D341Med (cell line): ENCODE results near the gene PTGR1.
A peak's percentile ranks its signal among the peaks of the same experiment; 100 is the strongest.

Experiments
- DNase-seq: peaks from one replicate; pipeline ENCODE4 v3.0.0; 2012; ENCODE audit warnings: low spot score

The PTGR1 gene

DNA sequence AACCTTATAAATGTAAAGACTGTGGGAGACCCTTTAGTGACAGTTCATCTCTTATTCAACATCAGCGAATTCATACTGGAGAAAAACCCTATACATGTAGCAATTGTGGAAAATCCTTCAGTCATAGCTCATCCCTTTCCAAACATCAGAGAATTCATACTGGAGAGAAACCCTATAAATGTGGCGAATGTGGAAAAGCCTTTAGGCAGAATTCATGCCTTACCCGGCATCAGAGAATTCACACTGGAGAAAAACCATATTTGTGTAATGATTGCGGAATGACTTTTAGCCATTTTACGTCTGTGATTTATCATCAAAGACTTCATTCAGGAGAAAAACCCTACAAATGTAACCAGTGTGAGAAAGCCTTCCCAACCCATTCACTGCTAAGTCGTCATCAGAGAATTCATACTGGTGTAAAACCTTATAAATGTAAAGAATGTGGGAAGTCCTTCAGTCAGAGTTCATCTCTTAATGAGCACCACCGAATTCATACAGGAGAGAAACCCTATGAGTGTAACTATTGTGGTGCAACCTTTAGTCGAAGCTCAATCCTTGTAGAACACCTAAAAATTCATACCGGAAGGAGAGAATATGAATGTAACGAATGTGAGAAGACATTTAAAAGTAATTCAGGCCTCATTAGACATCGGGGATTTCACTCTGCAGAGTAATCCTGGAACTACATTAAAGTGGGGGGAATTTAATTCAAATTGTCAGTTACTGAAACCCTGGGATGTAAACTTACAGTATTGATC is 56.8 kb downstream of the PTGR1 start:
- no peak for DNase-seq

GRCh38 chr9:111533099-111533790 is 66.2 kb downstream of the PTGR1 start:
- no peak for DNase-seq

DNA sequence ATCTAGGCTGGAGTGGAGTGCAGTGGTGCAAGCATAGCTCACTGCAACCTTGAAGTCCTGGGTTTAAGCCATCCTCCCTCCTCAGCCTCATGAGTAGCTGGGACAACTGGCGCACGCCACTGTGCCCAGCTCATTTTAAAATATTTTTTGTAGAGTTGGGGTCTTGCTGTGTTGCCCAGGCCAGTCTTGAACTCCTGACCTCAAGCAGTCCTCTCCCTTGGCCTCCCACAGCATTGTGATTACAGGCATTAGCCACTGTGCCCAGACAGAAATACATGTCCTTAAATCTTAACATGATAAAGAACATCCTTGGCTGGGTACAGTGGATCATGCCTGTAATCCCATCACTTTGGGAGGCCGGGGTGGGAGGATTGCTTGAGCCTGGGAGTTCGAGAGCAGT is 67.7 kb downstream of the PTGR1 start:
- DNase-seq, result no peak

DNA sequence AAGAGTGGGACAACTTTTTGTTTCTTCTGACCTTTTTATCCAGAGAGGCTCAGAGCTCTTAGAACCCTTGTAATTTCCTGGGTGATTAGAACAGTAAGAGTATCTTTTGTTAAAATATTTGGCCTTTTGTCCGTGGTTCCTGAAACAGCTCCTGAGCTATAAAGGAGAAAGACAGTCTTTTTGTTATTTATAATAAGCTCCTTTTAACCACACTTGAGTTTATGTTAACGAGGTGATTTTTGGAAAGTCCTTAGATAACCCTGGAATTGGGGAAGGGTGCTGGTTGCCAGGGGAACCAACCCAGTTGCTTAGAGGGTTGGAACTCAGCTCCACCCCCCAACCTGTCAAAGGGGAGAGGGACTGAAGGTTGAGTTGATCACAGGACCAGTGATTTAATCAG is 69.7 kb downstream of the PTGR1 start:
- no peak for DNase-seq

- no peak for DNase-seq
Measured at GRCh38 chr9:111527347-111527746, 72.1 kb downstream of the PTGR1 start.

GRCh38 chr9:111525056-111525977 is 74.1 kb downstream of the PTGR1 start, which contains the start of gene ZNF483:
ZNF483 (plus strand) TSS chr9:111525179; CDS start chr9:111527396, 2,217 bp downstream.
- peak; percentile 91 for DNase-seq

GRCh38 chr9:111524731-111525055 is 74.8 kb downstream of the PTGR1 start:
- DNase-seq, result no peak

DNA sequence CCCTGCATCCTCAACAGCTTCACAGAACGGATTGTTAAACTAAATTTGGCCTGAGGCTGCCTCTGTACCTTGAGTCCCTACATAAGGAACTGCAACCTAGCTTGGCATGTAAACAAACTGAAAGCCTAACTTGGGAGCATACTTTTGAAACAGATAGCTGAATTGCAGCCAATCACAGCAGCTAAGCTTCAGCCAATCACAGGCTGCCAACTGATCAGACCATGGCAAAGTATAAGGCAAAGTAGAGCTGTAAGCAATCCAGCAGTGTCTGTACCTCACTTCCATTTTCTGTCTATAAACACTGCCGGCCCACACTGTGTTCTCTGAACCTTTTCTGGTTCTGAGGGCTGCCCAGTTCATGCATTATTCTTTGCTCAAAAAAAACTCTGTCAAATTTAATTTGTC is 83.4 kb downstream of the PTGR1 start:
- DNase-seq, result no peak

DNA sequence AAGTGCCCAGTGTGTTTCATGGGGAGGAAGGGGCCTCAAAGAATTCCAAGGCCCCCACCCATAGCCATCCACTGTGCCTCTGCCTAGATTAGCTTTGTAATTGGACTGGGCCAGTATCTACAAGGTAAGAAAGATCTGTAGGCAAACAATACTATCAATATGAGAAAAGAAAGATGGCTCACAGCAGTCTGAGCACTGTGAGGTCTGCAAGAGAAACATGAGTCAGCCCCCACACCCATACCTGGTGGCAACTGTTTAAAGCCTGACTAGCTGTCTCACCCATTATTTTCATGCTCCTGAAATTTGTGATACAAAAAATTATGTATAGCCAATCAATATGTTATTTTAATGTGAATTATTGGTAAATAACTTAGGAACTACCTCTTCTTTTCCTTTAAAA is 84.5 kb downstream of the PTGR1 start:
- DNase-seq, result no peak
